GM12872 (cell line): ENCODE data around the gene GRIN3A.

ENCODE experiments used
- TF ChIP-seq, protein P1 (sequence below): IDR thresholded peaks from 3 replicates; pipeline ENCODE4 v1.5.1; 2011; ENCODE audit warnings: low read depth, mild to moderate bottlenecking, low read length, moderate library complexity; ENCODE audit not compliant: insufficient read depth

GRIN3A gene

DNA sequence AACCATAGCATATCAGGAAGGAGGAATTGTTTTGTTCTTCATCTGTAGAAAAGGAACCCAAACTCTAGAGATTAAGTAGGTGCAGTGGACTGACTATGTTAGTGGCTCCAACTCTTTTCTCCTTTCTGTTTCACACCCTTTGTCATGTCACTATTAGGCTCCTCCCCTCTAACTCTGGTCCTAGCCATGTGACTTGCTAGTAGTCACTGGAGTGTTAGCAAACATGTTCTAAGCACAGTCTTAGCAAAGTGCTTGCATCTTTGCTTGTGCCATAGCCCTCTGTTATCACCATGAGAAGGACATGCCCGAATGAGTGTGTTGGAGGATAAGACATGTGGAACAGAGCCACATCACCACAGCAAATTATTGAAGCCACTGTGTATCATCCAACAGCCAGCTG, 88.3 kb downstream of the GRIN3A start:
- TF ChIP-seq, protein P1, sequence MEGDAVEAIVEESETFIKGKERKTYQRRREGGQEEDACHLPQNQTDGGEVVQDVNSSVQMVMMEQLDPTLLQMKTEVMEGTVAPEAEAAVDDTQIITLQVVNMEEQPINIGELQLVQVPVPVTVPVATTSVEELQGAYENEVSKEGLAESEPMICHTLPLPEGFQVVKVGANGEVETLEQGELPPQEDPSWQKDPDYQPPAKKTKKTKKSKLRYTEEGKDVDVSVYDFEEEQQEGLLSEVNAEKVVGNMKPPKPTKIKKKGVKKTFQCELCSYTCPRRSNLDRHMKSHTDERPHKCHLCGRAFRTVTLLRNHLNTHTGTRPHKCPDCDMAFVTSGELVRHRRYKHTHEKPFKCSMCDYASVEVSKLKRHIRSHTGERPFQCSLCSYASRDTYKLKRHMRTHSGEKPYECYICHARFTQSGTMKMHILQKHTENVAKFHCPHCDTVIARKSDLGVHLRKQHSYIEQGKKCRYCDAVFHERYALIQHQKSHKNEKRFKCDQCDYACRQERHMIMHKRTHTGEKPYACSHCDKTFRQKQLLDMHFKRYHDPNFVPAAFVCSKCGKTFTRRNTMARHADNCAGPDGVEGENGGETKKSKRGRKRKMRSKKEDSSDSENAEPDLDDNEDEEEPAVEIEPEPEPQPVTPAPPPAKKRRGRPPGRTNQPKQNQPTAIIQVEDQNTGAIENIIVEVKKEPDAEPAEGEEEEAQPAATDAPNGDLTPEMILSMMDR = no peak

DNA sequence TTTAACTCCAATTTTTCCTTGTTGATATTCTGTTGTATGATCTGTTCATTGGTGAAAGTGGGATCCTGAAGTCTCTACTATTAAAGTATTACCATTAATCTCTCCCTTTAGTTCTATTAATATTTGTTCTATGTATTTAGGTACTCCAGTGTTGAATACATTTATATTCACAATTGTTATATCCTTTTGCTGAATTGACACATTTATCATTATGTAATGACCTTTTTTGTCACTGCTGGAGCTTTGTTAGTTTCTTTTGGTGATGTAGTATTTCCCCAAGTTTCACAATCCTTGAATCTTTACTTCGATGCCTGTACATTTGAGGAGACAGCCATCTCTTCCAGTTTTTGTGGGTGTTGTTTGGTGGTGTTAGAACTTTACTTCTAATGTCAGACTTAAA, 90.0 kb downstream of the GRIN3A start:
- TF ChIP-seq, protein P1 = no peak

DNA sequence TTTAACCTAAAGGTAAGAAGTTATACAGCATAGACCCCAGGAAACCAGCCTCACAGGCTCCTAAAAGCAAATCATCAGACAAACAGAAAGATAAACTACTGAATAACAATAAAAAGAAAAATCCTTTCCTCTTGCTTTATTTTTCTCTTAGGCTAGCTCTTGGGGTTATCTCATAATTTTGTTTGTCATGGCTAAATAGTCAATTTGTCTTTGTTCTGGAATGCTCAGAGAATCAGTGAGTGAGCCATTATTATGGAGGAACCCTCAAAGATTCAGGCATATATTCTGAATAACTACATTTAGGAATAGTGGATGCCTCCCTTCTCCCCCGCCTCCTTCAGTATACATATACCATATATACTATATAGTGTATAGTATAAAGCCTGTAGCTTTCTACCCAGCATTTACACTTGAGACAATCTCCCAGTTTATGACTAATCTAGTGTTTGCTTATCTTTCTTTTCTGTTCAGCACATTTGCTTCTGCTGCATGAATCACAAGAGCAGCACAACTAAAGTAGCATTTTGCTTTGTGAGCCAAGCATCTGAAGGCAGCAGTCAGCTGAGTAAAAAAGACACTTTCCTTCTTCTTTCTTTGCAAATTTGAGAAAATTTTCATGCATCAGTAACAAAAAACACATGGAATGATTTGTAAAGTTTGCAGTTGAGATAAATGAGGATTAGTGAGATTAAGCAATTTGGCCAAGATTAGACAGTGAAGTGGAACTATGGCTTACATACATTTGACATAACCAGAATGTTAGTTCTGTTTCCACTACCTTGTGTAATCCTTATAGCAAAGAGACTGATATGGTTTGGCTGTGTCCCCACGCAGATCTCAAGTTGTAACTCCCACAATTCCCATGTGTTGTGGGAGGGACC, 98.4 kb downstream of the GRIN3A start:
- TF ChIP-seq, protein P1 = no peak

DNA sequence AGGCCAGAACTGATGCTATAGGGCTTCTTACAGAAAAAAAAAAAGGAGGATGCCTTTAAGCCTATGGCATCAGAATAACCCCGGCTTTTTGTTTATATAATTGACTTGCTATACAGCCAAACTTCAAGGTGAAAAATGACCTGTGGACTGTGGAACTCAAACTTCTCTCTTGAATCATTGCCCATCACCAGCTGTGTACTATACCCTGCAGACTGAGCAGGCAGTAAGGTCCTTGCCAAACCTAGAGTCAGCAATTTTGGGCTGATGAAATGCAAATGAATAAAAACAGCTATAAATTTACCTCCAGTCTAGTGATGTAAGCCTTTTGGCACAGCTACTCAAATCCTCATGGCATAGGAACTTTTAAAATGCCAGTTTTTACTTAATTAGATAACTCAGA, 99.1 kb downstream of the GRIN3A start:
- TF ChIP-seq, protein P1 = no peak

DNA sequence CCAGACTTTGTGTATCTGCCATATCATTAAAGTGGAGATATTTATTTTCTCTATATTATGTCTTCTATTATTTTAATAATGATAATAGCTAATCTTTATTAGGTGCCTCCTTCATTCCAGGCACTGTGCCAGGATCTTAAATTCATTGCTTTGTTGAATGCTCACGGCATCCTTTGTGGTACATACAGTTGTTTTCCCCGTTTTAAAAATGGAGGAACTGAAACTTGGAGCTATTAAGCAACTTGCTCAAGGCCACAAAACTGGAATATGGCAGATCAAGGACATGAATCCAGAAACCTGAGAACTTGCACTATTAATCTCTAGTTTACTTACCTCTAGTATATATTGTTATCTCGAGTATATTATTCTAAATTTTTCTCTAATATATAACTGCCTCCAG, 102.2 kb downstream of the GRIN3A start:
- TF ChIP-seq, protein P1 = no peak

DNA sequence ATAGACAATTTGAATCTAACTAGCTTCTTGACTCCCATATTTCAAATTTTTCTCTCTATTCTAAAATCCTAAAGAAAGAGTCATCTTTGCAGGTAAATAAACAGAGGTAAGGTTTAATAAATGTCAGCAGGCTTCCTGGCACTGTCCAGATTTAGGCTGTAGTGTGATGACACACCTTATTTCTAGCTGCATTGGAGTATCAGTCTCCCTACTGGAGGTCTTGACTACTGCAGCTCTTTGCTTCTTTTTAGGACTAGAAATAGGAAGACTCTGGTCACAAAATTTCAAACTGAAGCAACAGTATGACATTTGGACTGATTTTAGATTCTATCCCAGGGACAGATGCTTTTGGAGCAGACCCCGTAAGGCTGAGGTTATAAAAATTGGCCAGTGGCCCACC, 103.0 kb downstream of the GRIN3A start:
- TF ChIP-seq, protein P1 = no peak

DNA sequence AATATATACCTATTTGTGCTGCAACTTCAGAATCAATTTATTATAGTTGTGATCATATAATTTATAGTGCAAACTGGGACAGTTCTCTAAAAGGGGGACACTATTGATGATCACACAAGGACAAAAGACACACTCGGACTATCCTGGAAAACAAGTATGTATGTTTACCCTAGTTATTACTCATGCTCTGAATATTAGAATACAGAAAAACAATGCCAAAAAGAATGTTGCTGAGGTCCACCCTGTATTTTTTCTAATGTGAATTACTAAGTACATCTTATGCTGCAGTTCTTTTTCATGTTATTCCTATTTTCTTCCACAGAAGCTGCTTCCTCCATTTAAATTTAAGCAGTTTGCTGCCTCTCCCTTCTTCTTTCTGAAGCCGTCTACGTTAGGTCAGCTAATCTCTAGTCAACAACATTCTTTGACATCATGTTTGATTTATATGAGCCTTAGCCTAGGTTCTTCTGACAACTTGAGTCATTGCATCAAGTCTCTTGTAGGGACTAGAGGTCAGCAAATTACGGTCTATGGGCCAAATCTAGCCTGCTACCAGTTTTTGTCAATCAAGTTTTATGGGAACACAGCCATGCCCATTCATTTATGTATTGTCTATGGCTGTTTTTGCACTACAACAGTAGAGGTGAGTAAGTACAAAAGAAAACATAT, 103.6 kb downstream of the GRIN3A start:
- TF ChIP-seq, protein P1 = no peak
